NCI-H1092 (cell line): Measurements from ENCODE around the gene ZMIZ1.

Experiments used
- DNase-seq: peaks from one replicate; lab custom pipeline; 2025; lab: John Stamatoyannopoulos, UW

The ZMIZ1 gene

DNA sequence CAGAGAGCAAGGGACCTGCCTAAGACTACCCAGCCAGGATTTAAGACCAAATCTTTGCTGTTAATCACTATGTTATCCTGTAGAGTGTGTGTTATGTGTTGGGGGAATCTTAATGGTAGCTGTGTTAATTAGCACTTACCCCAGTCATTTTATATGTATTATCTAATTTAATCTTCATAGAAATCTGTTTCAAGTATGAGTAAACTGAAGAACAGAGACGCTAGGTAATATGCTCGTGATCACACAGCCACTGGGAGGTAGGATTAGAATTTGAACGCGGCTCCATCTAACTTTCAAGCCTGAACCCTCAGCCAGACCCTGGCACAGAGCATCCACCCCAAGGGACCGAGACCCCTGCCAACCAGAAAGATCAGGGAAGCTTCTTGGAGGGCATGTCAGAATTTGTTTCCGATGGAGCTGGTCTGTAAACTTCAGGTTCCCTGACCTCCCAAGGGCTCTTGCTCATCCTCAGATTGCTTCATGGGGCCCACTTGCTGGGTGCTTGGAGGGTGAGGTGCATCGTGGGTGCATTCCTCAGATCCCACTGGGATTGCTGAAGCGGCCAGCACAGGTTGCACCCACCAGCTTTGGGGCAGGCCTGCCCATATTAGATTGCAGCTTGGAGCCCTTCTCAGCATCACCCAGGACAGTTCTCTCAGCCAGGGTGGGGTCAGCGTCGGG, 105.0 kb downstream of the ZMIZ1 start:
- no peak for DNase-seq

DNA sequence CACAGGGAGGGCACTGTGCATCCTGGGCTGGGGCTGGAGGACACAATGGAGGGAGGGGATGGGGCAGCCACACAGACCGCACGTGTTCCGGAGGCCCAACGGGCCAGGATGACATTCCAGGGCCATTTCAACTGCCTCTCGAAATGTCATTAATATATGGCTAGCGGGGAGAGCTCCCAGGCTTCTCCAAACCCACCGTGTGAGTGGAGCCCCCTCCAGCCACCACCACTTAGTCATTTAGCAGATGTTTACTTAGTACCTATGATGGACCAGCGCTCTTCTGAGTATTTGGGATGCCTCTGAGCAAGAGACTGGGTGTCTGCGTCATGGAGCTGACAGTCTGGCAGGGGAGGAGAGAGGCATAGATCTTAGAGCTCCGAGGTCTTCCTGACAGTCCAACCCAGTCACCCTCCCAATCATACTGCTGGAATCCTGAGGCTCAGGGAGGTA, 107.3 kb downstream of the ZMIZ1 start:
- no peak for DNase-seq

DNA sequence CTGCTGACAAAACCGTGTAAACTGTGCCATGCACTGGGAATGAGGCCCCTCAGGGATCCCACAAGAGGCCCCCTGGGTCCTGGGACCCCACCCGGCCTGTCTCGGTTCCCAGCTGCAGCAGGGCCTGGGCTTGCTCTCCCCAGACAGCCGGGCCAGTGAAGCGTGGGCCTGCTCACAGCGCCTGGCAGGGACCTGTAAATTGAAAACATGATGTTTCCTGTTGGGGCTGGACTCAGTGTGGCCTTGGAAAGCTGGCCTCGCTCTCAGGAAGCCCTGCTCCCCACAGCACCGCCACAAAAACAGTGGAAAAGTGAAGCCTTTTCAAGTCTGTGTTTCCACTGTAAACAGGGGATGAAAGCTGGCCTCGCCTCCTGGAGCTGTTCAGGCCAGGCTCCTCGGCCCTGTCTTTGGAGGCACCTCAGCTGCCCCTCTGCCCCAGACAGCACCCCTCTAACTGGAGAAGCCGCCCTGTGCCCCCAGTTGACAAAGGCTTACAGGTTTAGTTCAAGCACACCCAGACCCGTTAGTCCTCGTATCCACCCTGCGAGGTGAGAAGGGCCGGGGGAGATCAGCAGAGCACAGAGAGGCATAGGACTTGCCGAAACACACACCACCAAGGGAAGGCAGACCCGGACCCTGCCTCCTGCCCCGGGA, 108.3 kb downstream of the ZMIZ1 start:
- no peak for DNase-seq

DNA sequence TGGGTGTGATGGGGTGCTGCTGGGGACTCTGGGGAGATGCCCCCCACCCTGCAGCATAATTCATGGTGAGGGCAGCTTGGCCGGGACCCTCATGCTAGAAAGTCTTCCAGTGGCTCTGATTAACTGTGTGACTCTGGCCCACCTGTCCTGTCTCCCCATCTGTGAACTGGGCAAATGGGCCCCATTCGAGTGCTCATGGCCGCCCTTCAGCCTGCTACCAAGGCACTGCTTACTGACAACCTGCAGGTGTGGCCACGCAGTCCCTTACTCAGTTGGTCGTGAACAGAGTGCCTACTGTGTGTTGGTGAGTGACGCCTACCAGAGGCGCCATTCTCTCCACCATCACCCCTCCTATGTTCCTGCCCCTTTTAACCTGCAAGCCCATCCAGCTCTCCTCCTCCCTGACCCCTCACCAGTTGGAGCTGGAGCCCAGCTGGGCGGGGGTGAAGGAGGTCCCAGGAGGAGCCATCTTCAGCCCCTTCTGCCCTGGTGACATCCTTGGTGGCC, 109.4 kb downstream of the ZMIZ1 start:
- DNase-seq, result no peak

DNA sequence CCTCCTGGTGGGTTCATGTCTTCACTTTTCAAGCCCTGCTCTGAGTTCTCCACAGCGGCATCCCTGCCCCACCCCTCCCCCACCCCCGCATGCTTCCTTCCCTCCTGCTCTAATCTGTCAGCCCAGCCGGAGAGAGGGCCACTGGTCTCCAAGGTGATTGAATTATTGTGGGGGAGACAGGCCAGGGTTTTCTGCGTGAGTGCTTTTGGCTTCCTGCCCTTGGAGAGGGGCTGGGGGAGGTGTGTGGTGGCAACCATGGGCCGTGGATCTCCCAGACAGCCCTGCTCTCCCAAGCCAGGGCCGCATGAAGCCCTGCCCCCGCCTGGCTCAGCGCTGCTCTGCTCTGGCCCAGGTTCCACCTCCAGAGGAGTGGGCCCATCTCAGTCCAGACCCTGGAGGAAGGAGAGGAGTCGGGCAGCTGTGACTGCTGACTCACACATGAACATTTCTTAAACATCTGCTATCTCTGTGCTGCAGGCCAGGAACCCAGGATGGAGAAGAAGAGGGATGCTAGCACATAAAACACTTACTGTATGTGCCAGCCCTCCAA, 109.9 kb downstream of the ZMIZ1 start:
- peak; percentile 85 for DNase-seq

DNA sequence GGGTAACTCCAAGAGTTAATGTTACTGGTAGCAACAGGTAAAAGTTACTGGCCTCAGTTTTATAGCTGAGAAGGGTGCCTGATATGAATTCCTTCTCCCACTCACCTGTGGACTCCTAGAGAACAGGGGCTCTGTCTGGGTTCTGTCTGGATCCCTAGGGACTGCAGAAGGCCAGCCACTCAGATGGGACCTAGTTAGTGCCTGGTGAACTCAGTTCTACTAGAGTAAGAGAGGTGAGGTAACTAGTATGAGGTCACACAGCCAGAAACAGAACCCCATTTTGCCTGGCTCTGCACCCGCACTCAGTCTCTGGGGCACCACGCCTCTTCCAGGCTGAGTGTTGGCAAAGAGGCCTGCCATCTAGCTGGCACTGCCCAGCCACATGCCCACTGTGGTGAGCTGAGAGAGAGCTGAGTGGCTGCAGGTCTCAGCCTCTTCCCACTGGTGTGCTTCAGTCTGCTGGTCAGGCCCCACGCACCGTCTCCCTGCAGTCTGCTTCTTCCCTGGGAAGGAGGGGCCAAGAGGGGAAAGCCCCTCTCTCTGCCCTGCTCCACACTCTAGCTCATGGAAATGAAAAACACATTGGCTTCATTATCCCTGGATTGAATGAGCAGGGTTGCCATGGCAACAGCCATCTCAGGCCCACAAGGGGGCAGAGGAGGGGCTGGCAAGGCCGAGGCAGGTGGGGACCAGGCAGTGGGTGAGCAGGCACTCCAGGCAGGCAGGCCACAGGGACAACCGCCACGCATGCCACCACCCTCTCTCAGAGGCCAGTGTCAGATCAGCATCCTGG, 110.6 kb downstream of the ZMIZ1 start:
- peak; percentile 84 for DNase-seq

DNA sequence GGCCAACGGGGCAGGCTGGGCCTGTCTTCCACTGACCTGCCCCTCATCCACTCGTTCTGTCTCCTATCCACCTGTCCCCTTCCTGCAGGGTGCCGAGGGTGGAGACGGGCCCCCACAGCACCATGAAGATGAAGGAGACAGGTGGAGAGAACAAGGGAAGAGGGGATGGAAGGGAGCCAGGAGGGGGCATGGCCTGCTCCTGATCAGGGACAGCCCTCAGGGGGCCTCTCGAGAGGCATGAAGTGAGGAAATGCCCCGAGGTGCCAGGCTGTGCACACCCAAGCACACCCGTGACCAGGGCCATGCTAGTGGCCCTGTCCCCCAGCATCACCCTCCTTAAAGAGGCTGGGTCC, 111.2 kb downstream of the ZMIZ1 start:
- DNase-seq, result no peak

DNA sequence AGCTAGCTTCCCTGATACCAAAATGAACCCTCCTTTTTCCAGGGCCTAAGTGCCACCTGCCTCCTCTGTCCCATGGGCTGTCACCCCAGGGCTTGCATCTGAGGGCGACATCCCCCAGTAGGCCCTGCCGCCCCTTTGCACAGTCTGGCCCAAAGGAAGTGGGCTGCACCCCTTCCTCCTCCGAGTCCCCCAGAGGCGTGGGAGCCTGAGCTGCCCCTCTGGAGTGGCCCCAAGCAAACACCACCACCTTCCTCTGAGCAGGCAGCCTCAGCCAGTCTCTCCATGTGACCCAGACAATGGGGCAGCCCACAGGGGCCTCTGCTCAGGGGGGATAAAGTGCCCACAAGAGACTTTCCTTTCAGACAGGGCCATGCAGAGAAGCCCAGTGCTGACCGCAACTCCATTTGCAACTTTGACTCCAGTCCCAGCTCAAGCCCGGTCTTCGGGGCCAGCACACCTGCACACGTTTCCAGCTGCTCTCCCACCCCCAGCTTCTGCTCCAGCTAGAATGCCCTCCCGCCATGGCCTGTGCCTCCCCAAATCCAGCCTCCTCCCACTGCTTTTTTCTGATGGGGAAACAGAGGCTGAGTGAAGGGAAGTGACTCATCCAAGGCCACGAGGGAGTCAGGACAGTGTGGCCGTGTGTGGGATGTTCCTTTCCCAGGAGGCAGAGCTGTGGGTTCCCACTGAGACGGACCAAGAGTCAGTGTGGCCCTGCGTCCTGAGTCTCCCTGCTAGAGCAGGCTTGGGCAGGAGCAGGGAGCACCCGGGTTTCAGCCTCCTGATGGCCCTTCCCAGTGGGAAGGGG, 111.9 kb downstream of the ZMIZ1 start:
- no peak for DNase-seq

DNA sequence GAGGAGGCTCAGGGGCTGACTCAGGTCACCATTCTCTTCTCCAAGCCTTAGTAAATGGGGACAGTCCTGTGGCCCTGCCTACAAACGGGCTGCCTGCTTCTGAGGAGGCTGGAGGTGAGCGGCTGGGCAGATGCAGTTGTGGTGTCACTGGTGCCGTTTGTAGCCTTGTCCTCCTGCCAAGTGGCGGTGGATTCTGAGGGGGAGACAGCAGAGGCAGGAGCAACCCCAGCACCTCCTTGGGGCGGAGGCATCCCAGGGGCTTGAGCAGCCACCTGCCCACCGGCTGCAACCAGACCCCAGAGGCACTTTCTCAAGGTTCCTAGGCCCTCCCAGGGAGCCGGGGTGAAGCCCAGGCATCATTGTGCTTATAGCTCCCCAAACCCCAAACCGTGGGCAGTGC, 112.5 kb downstream of the ZMIZ1 start:
- DNase-seq, result no peak

DNA sequence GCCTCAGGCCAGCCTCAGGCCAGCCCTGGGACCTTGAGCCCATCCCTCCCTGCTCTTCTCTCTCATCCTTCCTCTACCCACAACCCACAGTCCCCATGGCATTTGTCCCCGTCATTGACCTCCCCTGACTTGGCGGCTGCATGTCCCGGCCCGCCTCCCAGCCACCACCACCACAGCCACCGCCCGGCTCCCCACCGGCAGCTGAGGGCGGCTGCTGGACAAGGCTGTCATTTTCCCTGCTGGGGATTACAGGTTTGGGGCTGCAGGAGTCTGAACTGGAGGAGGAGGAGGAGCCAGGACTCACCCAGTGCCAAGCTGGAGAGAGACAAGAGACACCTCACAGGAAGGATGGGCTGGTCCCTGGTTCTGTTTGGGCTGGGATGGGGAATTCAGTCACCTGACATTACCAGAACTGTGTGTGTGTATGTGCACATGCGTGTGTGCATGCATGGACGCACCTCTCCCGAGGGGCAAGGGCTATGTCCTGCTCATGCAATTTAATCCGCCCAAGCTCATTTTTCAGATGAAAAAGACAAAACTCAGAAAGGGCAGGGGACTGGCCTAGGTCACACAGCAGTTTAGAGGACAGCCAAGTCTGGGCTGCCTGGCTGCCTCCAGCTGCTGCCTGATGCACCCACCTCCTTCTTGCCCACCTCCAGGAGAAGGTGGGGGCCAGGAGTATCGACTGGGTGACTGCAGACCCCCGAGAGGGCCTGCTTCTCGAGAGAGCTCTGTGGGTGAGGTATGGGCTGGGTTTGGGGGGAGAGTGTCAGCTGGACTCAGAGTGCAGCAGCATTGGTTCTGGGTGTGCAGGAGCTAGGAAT, 113.1 kb downstream of the ZMIZ1 start:
- DNase-seq, result no peak

DNA sequence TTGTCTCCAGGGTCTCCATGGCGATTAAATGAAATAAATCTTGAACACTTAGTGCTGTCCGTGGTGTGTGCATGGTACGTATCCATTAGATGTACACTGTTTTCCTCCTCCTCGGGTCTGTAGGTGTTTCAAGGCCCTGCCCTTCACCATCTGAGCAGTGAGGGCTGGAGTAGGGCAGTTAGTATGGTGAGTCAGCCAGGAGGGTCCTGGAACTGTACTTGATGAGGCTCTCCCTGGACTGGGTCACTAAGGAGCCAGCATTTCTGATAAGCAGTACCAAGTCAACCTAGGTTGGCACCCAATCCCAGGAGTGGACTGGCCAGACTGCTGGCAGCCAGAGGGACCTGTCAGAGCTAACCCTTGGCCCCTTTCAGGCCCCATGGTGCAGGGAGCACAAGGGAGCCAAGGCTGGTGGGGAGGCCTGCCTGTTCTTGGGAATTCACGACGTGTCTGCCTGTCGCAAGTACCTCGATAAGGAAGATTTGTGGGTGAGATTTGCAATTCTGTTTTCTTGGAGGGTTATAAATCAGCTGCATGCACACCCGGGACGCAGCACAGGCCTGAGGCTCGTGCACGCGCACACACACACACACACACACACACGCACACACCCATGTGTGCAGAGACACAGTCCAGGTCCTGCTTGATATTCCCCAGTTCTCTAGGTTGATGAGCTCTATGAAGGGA, 114.2 kb downstream of the ZMIZ1 start:
- no peak for DNase-seq

DNA sequence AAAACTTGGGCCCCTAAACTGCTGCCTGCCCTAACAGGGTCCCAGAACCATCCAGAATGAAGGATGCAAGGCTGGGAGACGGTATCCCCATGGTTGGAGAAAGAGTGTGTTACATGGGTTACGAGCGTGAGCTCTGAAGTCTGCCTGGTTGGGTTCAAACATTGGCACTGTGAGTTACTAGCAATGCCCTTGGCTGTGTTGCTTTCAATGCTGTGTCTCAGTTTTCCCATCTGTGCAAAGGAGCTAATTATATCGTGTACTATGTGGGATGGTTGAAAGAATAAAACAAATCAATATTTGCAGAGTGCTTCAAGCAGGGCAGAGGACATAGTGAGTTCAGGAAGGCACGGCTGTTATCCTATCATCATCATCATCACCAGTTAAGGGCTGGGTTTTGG, 114.7 kb downstream of the ZMIZ1 start:
- no peak for DNase-seq

DNA sequence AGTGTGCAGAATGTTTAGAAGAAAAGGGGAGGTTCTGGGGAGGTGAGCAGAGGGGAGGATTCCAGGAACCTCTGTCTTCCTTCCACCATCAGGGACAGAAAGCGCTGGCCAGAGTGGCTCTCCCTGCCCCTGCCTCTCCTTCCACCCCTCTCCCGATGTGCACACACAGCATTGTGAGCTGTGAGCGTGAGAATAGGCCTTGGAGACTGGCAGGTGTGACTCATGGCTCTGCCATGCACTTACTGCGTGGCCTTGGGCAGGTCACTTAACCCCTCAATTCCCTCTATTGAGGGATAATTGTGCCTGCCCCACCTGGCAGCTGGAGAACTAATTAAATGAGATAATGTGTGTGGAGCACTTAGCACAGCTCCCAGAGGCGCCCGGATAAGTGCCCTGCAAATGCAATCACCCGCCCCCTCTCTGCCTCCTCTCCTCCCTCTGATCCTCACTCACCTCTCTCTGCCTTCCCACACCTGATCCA, 115.4 kb downstream of the ZMIZ1 start:
- DNase-seq, result peak; percentile 48

DNA sequence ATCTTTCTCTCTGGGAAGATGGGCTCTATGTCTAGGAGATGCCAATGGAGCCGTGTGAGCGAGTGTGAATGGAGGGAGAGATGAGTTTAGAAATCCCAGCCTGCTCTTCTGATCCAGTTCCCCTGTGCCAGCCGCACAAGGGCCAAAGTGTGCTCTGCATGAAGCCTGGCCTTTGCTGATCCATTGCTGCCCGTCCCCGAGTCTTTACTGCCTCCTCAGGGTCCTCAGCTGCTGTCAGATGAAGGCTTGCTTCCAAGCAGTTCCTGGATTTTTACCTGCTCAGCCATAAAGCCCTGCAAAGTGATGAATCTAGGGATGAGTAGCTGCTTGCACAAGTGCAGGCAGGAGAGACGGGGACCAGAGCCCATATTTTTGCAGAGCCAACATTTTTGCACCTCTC, 115.9 kb downstream of the ZMIZ1 start:
- no peak for DNase-seq

DNA sequence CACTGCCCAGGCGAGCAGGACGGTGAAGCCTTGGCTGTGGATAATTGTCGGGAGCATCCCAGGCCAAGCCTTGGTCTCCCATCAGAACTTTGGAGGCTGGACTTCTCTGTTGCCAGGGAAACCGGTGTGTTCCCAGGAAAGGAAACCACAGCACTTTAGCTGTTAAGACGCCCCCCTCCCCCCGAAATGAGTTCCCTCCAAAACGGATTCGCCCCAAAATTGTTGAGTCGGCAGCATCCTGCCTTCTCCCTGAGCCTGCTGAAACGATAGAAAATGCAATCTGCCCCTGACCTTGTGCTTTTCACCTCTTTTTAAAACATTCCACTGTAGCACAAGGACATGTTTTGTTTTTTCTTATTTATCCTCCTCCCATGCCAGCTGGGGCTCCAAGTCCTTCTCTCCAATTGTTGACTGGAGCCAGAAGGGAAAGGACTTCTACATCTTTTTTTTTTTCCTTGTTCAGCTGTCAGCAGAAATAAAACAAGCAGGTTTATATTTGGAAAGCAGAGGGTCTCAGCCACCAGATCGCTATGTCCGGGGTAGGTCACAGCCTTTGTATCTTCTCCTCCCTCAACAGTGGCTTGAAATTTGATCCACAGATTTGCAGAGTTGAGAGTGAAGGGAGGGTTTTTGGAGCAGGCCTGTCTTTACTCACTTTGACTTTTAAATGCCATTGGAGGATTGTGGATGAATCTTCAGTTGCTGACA, 116.5 kb downstream of the ZMIZ1 start:
- DNase-seq, result no peak

DNA sequence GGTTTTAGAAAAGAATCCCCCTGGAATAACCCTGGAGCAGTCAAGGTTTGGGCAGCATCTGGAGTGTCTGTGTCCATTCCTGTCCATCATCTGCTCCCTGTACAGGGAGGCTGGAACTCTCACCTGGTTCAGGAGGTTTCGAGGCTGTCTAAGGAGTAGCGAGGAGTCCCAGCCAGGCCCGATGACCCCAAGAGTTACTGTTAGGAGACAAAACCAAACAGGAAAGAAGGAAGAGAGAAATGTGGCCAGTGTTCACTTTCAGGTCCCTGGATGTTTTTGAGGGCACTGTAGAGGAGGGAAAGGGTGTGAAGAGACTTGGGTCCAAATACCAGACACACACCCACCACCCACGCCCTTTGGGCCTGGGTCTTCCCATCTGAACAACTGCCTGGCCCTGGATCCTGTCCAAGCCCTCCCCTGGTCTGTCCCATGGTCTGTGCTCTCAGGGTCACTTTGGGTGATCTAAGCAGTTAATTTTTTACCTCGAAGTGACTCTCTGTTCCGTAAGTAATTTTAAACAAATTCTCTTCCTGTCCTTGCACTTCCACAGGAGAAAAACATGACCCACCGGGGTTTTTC, 117.1 kb downstream of the ZMIZ1 start:
- DNase-seq, result no peak

DNA sequence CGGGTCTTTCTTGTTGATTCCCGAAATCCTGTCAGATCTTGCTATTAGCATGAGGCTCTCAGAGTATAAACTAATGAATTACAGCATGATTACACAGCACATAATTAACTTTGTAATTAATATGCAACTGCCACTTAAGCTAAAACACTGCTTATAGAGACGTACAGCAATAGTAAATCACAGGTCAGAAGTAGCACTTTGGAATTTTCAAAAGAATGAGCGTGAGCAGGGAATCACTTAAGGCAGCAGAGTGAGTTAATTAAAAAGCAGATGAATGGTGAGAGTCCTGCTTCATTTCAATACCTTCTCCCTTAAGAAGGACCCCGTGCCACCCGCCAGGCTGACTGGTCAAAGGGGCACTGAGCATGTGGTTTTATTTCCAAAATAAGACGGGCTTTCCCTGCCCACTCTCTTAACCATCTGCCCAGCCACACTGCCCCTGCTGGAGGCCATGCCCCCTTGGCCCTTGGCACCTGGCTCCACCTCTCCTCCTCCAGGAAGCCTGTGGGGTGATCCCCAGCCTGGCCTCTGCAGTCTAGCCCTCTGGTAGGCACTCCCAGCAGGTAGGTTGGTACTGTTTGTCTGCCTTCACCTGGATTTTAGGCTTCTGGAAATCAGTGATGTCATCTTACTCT, 117.8 kb downstream of the ZMIZ1 start:
- DNase-seq, result no peak

DNA sequence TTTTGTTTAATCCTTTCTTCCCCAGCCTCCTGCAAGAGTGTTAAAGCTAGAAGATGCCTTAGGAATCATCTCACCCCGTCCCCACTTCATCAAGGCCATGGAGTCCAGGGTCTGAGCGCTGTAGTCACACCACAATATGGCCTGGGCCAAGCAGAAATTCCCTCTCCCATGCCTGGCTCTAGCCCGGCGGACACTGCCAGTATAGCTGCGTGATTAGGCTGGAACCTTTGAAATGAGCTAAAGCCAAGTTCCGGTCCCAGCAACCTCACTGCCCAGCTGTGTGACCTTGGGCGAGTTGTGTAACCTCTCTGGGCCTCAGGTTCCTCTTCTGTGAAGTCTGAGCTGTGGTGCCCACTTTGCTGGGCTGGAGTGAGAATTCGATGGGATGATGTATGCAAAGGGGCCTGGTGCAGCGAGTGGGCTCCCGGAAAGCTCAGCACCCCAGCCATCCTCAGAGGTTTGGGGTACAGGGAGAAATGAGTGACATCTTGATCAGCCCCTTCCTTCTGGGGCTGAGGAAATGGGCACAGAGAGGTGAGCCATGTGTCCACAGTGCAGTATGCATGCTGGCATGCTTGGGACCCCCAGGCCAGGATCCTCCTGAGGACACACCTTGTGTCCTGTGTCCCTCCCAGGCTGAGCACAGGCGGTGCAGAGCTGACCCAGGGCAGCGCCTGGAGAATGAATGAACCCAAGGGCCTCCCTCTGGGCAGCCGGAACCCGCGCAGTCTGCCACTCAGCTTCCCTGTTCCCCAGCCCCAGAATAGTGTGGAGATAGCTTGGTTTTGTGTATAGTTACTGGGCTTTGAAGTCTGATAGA, 118.6 kb downstream of the ZMIZ1 start:
- DNase-seq, result no peak
